Suprapubic skin (tissue), 4 donors: Measurements from ENCODE around the gene PLA2G4B. TPM values are rescaled to one million over a fixed set of nuclear protein-coding genes. Genes with fewer than 3 reads are reported as not detected.

Experiments
- DNase-seq, 2 donors: peaks; one replicate each; pipeline ENCODE4 v3.0.0-alpha.2; 2019; ENCODE audit warnings: low spot score in 2 of 2
- H3K27ac ChIP-seq: fragments of 200-600 bp; sonication (generic); one replicate; pipeline ENCODE4 v1.5.1; 2019
- H3K27me3 ChIP-seq: fragments of 200-600 bp; sonication (generic); one replicate; pipeline ENCODE4 v1.5.1; 2019
- H3K36me3 ChIP-seq: fragments of 200-600 bp; sonication (generic); one replicate; pipeline ENCODE4 v1.5.1; 2019
- H3K4me1 ChIP-seq: fragments of 200-600 bp; sonication (generic); one replicate; pipeline ENCODE4 v1.5.1; 2019
- H3K4me3 ChIP-seq: fragments of 200-600 bp; sonication (generic); one replicate; pipeline ENCODE4 v1.5.1; 2019; ENCODE audit warnings: mild to moderate bottlenecking
- H3K9me3 ChIP-seq: fragments of 200-600 bp; sonication (generic); one replicate; pipeline ENCODE4 v1.5.1; 2019
- EP300 ChIP-seq: sonication (generic); formaldehyde crosslinking; IDR thresholded peaks from one replicate; pipeline ENCODE4 v1.6.1; 2017; ENCODE audit warnings: antibody characterized with exemption
- POLR2A ChIP-seq, 2 donors: fragments of 450-650 bp; IDR thresholded peaks; one replicate each; pipeline ENCODE4 v1.6.1; 2017; ENCODE audit warnings: antibody characterized with exemption in 2 of 2, mild to moderate bottlenecking in 2 of 2, moderate library complexity in 2 of 2
- POLR2AphosphoS5 ChIP-seq, 3 donors: sonication (generic); formaldehyde crosslinking; IDR thresholded peaks; one replicate each; pipeline ENCODE4 v1.6.1; 2017; ENCODE audit warnings: antibody characterized with exemption in 3 of 3
- WGBS: methylation state at CpG from one replicate; pipeline ENCODE4 v1.1.5; 2018; 5-methylcytosine and 5-hydroxymethylcytosine counted together
- total RNA-seq, 4 donors: library from RNA; depleted of rRNA; stranded (reverse); fragments of >200 nt; gene quantifications; one replicate each; pipeline ENCODE4 v1.1.0, GENCODE V29; 2016
- TF ChIP-seq, protein P1 (sequence below), 2 donors: fragments of 200-600 bp in 1 of 2; fragments of 450-650 bp in 1 of 2; sonication (generic) in 1 of 2; IDR thresholded peaks; one replicate each; pipeline ENCODE4 v1.5.1; 2016 to 2019; ENCODE audit warnings: antibody characterized with exemption in 2 of 2, mild to moderate bottlenecking in 1 of 2, moderate library complexity in 1 of 2

The PLA2G4B gene
- total RNA-seq, 4 donors from 2014 or later, result 59.7 to 195 (median 73.7) TPM

DNA sequence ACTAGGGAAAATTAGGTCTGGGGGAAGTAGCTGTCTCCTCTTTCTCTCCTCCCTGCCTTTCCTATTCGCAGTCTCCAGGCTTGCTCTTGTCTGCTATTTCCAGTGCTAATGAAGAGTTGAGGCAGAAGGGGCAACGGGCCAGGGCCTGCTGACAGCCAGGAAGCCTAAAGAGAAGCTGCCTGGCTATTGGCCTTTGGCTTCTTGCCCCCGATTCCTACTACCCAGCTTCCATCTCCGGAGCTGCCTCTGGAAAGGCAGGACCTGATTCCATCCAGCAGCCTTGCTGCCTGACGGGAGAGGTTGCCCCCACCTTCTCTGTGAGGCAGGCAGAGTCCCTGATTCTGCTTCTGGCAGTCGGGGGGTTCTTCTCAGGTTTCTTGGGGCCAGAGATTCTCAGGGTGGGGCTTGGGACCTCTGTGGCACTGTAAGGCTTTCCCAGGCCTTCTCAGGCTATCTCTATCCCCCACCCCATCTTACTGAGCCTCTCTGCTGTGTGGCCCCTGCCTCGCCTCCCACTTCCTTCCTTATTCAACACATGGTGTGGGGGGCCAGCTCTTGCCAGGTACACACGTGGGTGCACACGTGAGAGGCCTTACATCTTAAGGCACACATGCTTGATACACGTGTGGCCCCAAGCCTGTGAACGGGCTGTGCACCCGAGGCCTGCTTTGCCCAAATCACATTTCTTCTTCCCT lies 29.0 kb upstream of the PLA2G4B start:
- H3K27me3 ChIP-seq, result no peaks in the 10 kb centered on the region
- peaks cover 45% of the 10 kb centered on the region for H3K4me1 ChIP-seq
- no peaks in the 10 kb centered on the region for H3K9me3 ChIP-seq
- peaks cover 29% of the 10 kb centered on the region for H3K36me3 ChIP-seq
- H3K4me3 ChIP-seq, result no peak overlapping the region
- 54% methylated on average over 10 of the region's 12 CpGs for WGBS
- no peak overlapping the region for H3K27ac ChIP-seq
- TF ChIP-seq EP300 (no peak), POLR2AphosphoS5 (IDR thresholded peaks at IDR 0.05) (no peak), POLR2A (IDR thresholded peaks at IDR 0.05) (no peak)
- TF ChIP-seq, protein P1, sequence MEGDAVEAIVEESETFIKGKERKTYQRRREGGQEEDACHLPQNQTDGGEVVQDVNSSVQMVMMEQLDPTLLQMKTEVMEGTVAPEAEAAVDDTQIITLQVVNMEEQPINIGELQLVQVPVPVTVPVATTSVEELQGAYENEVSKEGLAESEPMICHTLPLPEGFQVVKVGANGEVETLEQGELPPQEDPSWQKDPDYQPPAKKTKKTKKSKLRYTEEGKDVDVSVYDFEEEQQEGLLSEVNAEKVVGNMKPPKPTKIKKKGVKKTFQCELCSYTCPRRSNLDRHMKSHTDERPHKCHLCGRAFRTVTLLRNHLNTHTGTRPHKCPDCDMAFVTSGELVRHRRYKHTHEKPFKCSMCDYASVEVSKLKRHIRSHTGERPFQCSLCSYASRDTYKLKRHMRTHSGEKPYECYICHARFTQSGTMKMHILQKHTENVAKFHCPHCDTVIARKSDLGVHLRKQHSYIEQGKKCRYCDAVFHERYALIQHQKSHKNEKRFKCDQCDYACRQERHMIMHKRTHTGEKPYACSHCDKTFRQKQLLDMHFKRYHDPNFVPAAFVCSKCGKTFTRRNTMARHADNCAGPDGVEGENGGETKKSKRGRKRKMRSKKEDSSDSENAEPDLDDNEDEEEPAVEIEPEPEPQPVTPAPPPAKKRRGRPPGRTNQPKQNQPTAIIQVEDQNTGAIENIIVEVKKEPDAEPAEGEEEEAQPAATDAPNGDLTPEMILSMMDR (IDR thresholded peaks at IDR 0.05), result no peak
- no peak for DNase-seq

DNA sequence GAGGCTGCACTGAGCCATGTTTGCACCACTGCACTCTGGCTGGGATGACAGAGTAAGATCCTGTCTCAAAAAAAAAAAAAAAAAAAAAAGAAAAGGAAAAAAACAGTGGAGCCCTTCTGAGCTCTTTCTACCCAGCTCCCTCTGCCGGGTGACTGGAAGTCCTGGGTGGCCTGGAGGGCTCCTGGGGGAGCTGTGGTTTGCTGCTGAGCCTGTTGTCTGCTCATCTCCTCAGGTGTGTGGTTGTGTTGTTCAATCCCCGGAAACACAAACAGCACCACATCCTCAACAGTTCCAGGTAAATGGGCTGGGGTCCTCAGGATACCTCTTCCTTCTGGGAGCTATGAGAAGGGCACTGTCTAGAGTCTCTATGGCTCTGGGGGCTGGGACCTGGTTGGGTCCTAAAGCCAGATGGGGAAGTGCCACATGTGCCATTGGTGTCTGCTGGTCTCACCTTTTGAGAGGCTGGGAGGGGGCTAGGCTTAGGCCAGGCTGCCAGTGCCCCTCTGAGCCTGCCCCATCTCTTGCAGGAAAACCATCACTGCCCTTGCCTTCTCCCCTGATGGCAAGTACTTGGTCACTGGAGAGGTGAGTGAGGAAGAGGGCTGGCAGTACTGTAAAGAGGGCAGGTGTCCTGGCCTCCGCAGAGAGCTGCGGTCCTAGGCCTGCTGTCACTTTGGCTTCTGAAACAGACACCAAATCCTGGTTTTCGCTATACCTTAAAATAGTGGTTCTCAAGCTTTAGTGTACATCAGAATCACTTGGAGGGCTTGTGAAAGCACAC lies 27.8 kb upstream of the PLA2G4B start:
- no peak for TF ChIP-seq POLR2AphosphoS5 (IDR thresholded peaks at IDR 0.05)
- no peak for TF ChIP-seq EP300
- TF ChIP-seq POLR2A (IDR thresholded peaks at IDR 0.05), result no peak
- TF ChIP-seq, protein P1 (IDR thresholded peaks at IDR 0.05), result no peak
- Histone ChIP-seq H3K27ac (no peak overlapping the region), H3K36me3 (peaks cover 41% of the 10 kb centered on the region), H3K9me3 (no peaks in the 10 kb centered on the region), H3K4me1 (peaks cover 34% of the 10 kb centered on the region), H3K4me3 (no peak overlapping the region), H3K27me3 (no peaks in the 10 kb centered on the region)
- WGBS, result 96% methylated on average over 2 of the region's 5 CpGs
- DNase-seq, result no peak

DNA sequence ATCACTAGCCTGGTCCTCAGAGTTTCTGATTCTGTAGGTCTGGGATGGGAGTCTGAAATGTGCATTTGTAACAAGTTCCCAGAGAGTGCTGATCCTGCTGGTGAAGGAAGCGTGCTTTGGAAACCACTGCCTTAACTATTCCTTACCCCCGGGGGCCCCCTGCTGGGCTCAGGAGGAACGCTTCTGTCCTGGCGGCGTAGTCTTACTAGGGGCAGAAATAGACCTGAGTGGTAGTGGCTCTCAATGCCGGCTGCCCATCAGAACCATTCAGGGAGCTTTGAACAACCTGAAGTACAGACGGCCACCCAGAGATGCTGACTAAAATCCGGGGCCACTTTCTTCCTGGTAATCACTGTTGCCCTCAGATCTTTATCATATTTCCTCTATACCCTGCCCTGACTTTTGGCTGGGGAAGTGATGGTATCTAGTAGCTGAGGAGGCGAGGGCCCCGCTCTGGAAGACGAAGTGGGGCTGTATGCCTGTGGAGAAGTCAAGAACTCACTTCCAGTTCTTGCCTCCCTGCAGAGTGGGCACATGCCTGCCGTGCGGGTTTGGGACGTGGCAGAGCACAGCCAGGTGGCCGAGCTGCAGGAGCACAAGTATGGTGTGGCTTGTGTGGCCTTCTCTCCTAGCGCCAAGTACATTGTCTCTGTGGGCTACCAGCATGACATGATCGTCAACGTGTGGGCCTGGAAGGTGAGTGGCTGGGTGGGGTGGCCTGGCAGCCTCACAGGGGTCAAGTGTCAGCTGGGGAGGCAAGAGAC lies 27.0 kb upstream of the PLA2G4B start:
- no peak overlapping the region for H3K27ac ChIP-seq

DNA sequence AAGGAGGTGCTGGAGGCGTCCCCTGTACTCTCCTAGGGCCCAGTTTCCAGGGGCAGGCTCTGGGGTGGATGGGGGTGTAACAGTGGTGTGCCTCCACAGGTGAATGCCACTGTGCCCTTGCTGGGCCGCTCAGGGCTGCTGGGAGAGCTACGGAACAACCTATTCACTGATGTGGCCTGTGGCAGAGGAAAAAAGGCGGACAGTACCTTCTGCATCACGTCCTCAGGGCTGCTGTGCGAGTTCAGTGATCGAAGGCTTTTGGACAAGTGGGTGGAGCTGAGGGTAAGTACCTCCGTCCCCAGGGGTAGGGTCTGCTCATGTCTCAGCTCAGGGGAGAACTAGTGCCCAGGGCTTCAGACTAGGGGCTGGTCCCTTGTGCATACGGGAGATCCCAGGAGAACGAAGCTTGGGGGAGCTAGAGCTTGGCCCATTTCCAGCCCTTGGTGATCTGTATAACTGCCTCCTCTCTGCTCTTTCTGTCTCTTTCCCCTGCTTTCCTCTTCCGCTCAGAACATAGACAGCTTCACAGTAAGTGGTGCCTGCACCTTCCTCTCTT lies 25.7 kb upstream of the PLA2G4B start:
- H3K4me3 ChIP-seq, result no peak overlapping the region
- 88% methylated on average over 11 of the region's 11 CpGs for WGBS
- H3K4me1 ChIP-seq, result peaks cover 21% of the 10 kb centered on the region
- DNase-seq, result no peak
- no peak for TF ChIP-seq EP300
- TF ChIP-seq, protein P1 (IDR thresholded peaks at IDR 0.05), result no peak
- no peak for TF ChIP-seq POLR2A (IDR thresholded peaks at IDR 0.05)
- H3K9me3 ChIP-seq, result no peaks in the 10 kb centered on the region
- H3K36me3 ChIP-seq, result peaks cover 60% of the 10 kb centered on the region
- no peaks in the 10 kb centered on the region for H3K27me3 ChIP-seq
- H3K27ac ChIP-seq, result no peak overlapping the region

More for the DNA sequence above, 27.0 kb upstream of the PLA2G4B start:
- peaks cover 47% of the 10 kb centered on the region for H3K36me3 ChIP-seq
- no peaks in the 10 kb centered on the region for H3K27me3 ChIP-seq
- H3K4me3 ChIP-seq, result no peak overlapping the region
- TF ChIP-seq, protein P1 (IDR thresholded peaks at IDR 0.05), result peak; percentile 86 to 87
- TF ChIP-seq EP300, result no peak
- peaks cover 28% of the 10 kb centered on the region for H3K4me1 ChIP-seq
- WGBS, result 36% methylated on average over 13 of the region's 18 CpGs
- H3K9me3 ChIP-seq, result no peaks in the 10 kb centered on the region
- peak; percentile 89 to 91 for DNase-seq
